ENCODE measurements around the gene FBXL7.

DNA sequence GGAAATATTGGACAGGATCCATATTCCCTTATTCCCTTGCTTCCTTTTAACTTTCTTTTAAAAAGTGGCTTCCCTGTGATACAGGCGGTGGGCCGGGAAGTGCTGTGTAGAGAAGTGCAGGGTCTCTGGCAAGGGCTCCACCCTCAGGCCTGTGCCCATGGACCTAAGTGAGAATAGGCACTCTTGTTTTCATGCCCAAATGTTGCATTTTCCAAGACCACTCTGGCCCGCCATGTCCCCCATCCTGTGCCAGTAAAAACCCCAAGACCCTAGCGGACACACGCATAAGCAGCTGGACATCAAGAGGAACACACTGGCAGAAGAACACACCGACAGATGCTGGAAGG lies 193.4 kb downstream of the FBXL7 start:
- TF ChIP-seq, protein P1, sequence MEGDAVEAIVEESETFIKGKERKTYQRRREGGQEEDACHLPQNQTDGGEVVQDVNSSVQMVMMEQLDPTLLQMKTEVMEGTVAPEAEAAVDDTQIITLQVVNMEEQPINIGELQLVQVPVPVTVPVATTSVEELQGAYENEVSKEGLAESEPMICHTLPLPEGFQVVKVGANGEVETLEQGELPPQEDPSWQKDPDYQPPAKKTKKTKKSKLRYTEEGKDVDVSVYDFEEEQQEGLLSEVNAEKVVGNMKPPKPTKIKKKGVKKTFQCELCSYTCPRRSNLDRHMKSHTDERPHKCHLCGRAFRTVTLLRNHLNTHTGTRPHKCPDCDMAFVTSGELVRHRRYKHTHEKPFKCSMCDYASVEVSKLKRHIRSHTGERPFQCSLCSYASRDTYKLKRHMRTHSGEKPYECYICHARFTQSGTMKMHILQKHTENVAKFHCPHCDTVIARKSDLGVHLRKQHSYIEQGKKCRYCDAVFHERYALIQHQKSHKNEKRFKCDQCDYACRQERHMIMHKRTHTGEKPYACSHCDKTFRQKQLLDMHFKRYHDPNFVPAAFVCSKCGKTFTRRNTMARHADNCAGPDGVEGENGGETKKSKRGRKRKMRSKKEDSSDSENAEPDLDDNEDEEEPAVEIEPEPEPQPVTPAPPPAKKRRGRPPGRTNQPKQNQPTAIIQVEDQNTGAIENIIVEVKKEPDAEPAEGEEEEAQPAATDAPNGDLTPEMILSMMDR (conservative IDR thresholded peaks at IDR 0.05), result no peak
- no peak for TF ChIP-seq ZFX (IDR thresholded peaks at IDR 0.05)

All from C4-2B (cell line).